Left ventricle myocardium inferior (tissue), 1 donor: ENCODE measurements around the gene PSMB3. TPM values are rescaled to one million over a fixed set of nuclear protein-coding genes. Genes with fewer than 3 reads are reported as not detected.

Source experiments
- DNase-seq: peaks from one replicate; pipeline ENCODE4 v3.0.0-alpha.2; 2020
- H3K27ac ChIP-seq: fragments of 200-600 bp; replicated peaks from 2 replicates; pipeline ENCODE4 v1.8.0; 2021
- H3K27me3 ChIP-seq: fragments of 200-600 bp; 2 replicates; pipeline ENCODE4 v1.8.0; 2021; ENCODE audit warnings: low read depth
- H3K36me3 ChIP-seq: fragments of 200-600 bp; 2 replicates; pipeline ENCODE4 v1.8.0; 2021
- H3K4me1 ChIP-seq: fragments of 200-600 bp; 2 replicates; pipeline ENCODE4 v1.8.0; 2021
- H3K4me3 ChIP-seq: fragments of 200-600 bp; 2 replicates; pipeline ENCODE4 v1.8.0; 2021; ENCODE audit warnings: mild to moderate bottlenecking, moderate library complexity
- H3K9me3 ChIP-seq: fragments of 200-600 bp; replicated peaks from 2 replicates; pipeline ENCODE4 v1.8.0; 2021
- intact Hi-C: fragments of 100-400 bp; cut with micrococcal nuclease; formaldehyde crosslinking; loops from one replicate; pipeline ENCODE4 v1.11.0; 2022
- total RNA-seq: library from RNA; stranded (reverse); fragmentation: NEBNext Ultra II Directional; extraction: Animal tissue kit (Norgen Biotek cat#: 25700); gene quantifications from one replicate; pipeline ENCODE4 v1.2.1, GENCODE V29; 2021
- TF ChIP-seq, protein P1 (sequence below): fragments of 200-600 bp; IDR thresholded peaks from 2 replicates; pipeline ENCODE4 v1.8.0; 2021; ENCODE audit warnings: antibody characterized with exemption, mild to moderate bottlenecking, borderline replicate concordance
- donor health status: DM: no; HTN: yes; CAD: no; lungs with severe emphysema.

The PSMB3 gene
- total RNA-seq, 1 donor from 2014 or later = 149 TPM

DNA sequence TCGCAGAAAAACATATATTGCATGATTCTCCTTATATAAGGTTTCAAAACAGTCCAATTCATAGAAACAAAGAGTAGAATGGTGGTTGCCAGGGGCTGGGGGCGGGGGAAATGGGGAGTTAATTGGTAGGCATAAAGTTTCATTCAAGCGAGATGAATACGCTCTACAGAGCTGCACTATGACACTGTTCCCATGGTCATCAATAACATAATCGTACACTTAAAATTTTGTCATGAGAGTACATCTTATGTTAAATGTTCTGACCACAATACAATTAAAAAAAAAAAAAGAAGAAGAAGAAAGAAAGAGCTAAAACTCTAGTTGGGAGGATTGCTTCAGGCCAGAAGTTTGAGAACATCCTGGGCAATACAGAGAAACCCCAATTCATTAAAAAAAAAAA is 41.7 kb downstream of the PSMB3 start:
- Histone ChIP-seq H3K27ac (no peak overlapping the region), H3K9me3 (no peaks in the 10 kb centered on the region), H3K4me1 (peaks cover 63% of the 10 kb centered on the region), H3K4me3 (no peak overlapping the region), H3K27me3 (no peaks in the 10 kb centered on the region), H3K36me3 (peaks cover 10% of the 10 kb centered on the region)
- no peak for DNase-seq
- intact Hi-C loops = no loop called here
- TF ChIP-seq, protein P1, sequence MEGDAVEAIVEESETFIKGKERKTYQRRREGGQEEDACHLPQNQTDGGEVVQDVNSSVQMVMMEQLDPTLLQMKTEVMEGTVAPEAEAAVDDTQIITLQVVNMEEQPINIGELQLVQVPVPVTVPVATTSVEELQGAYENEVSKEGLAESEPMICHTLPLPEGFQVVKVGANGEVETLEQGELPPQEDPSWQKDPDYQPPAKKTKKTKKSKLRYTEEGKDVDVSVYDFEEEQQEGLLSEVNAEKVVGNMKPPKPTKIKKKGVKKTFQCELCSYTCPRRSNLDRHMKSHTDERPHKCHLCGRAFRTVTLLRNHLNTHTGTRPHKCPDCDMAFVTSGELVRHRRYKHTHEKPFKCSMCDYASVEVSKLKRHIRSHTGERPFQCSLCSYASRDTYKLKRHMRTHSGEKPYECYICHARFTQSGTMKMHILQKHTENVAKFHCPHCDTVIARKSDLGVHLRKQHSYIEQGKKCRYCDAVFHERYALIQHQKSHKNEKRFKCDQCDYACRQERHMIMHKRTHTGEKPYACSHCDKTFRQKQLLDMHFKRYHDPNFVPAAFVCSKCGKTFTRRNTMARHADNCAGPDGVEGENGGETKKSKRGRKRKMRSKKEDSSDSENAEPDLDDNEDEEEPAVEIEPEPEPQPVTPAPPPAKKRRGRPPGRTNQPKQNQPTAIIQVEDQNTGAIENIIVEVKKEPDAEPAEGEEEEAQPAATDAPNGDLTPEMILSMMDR = no peak

GRCh38 chr17:38796451-38797157 is 44.1 kb downstream of the PSMB3 start:
- H3K4me1 ChIP-seq = peaks cover 52% of the 10 kb centered on the region
- intact Hi-C loops = no loop called here

GRCh38 chr17:38797158-38797490 is 44.6 kb downstream of the PSMB3 start:
- intact Hi-C loops = no loop called here
- TF ChIP-seq, protein P1 = no peak
- Histone ChIP-seq H3K27ac (peak overlapping the region; percentile 98), H3K4me1 (peaks cover 52% of the 10 kb centered on the region), H3K9me3 (no peaks in the 10 kb centered on the region), H3K27me3 (no peaks in the 10 kb centered on the region), H3K36me3 (peaks cover 19% of the 10 kb centered on the region), H3K4me3 (peak overlapping the region; percentile 97)
- DNase-seq = no peak

More at GRCh38 chr17:38796451-38797157, 44.1 kb downstream of the PSMB3 start:
- Histone ChIP-seq H3K27ac (no peak overlapping the region), H3K4me3 (peak overlapping the region; percentile 97), H3K27me3 (no peaks in the 10 kb centered on the region), H3K36me3 (peaks cover 16% of the 10 kb centered on the region), H3K9me3 (no peaks in the 10 kb centered on the region)
- no peak for DNase-seq
- TF ChIP-seq, protein P1 = no peak

- TF ChIP-seq, protein P1 = no peak
- peaks cover 26% of the 10 kb centered on the region for H3K36me3 ChIP-seq
- H3K4me3 ChIP-seq = peak overlapping the region; percentile 97
- H3K27me3 ChIP-seq = no peaks in the 10 kb centered on the region
- H3K9me3 ChIP-seq = no peaks in the 10 kb centered on the region
- DNase-seq = no peak
- H3K4me1 ChIP-seq = peaks cover 52% of the 10 kb centered on the region
- intact Hi-C loops = no loop called here
- H3K27ac ChIP-seq = peak overlapping the region; percentile 98
Measured at GRCh38 chr17:38797828-38798227, 45.3 kb downstream of the PSMB3 start.

- Histone ChIP-seq H3K4me1 (peaks cover 52% of the 10 kb centered on the region), H3K27ac (peak overlapping the region; percentile 98), H3K4me3 (peak overlapping the region; percentile 97), H3K27me3 (no peaks in the 10 kb centered on the region), H3K9me3 (peaks cover 4% of the 10 kb centered on the region), H3K36me3 (peaks cover 36% of the 10 kb centered on the region)
- intact Hi-C loops = no loop called here
- DNase-seq = peak; percentile 58
- TF ChIP-seq, protein P1 = no peak
Measured at GRCh38 chr17:38798614-38799500, 46.3 kb downstream of the PSMB3 start.
